Activated CD8-positive, alpha-beta memory T cell treated with anti-CD3 and anti-CD28 coated beads for 1 hour (primary cell): ENCODE data around the gene NMNAT2.

Experiments
- DNase-seq, 2 donors: peaks; one replicate each; pipeline ENCODE4 v3.0.0-alpha.2; 2020; ENCODE audit warnings: low read depth in 1 of 2; ENCODE audit errors: extremely low read depth in 1 of 2

The NMNAT2 gene

GRCh38 chr1:183218027-183218618, 200.1 kb downstream of the NMNAT2 start:
- DNase-seq = no peak

DNA sequence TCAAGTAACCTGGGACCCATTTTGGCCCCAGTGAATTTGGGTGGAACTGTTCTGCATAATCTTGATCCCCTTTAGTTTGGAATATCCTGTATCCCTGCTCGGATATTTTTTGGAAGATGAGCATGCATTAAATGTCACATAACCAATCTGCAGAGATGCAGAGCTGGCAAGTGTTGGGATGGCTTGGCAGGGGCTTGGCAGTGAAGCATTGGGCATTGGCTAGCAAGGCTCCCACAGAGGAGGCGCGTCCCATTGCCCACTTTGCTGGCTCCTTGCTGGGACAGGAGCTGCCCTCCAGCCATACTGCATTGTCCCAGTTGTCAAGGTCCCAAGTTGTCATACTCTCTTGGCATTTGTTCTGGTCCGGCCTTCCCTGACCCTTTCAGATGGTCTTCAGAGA, 202.2 kb downstream of the NMNAT2 start:
- no peak for DNase-seq

GRCh38 chr1:183215076-183215720, 203.0 kb downstream of the NMNAT2 start:
- DNase-seq = no peak

- no peak for DNase-seq
Measured at GRCh38 chr1:183214021-183214970, 203.9 kb downstream of the NMNAT2 start.

GRCh38 chr1:183212870-183213269, 205.3 kb downstream of the NMNAT2 start:
- DNase-seq = no peak

GRCh38 chr1:183210681-183211080, 207.5 kb downstream of the NMNAT2 start:
- DNase-seq = no peak

GRCh38 chr1:183209533-183210158, 208.5 kb downstream of the NMNAT2 start:
- no peak for DNase-seq

- DNase-seq = no peak
Measured at GRCh38 chr1:183206538-183207122, 211.6 kb downstream of the NMNAT2 start.

DNA sequence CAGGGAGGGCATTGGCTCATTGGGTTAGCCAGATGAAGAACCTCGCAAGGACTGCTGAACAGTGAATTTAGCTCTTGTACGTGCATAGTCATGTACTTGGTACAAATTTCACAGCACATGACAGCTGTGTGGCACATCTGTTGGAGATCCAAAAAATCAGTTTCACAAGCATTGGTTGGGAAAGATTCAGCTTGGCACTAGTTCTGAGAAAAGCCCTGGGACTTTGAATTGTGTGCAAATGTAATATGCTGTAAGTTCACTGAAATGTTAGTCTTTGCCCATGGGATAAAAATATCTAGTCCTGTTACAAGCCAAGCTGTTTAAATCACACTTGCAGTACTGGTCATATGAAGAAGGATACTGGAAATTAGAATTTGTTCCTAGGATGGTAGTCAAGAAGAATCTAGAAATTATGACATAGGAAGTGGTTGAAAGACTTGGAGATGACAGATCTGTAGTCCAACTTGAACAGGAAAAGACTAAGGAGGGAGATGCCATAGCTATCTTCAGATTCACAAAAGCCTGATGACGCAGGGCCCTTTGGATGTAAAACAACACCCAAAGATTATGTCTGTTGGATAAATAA, 212.9 kb downstream of the NMNAT2 start:
- DNase-seq = no peak

DNA sequence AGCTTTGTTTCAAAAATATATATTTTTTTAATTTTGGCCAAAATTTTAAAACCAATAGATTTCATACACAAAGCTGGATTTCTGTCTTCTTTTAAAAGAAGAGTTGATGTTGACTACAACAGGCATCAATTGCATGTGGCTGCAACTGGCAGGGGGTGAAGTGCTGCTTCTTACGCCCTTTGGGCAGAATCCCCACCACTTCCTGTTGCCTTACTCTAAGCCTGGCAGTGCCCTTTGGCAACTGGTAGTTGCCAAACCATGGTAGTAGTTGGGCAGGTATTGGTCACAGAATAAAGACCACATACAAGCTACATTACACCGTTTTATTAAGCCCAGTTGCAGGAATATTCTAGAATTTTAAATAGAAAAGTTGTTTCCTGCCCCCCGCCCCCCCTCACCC, 215.1 kb downstream of the NMNAT2 start:
- no peak for DNase-seq

- DNase-seq = no peak
Measured at GRCh38 chr1:183200451-183200850, 217.7 kb downstream of the NMNAT2 start.

- DNase-seq = no peak
Measured at GRCh38 chr1:183199304-183199703, 218.9 kb downstream of the NMNAT2 start.

DNA sequence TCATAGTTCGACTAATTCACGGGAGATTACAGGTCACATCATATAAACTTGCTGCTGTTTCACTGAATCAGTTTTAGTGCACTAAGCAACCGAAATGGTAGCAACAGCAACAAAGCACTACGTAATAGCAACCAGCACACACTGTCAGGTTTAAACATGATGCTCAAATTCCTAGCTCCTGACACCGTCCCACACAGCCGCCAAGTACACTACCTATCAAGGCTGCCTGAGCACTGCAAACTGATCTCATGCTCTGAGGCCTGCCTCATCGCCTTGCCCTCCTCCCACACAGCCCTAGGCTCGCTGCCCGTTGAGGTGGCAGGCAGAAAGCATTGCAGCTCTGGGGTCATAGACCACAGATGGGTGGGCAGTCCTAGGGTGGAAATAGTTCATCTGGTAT, 219.7 kb downstream of the NMNAT2 start:
- DNase-seq = no peak
